HG02973 (cell line): ENCODE results near the gene PCLO.
A peak's percentile ranks its signal among the peaks of the same experiment; 100 is the strongest.

Experiments
- ATAC-seq: cut with Tn5 transposase; IDR thresholded peaks from one replicate; pipeline ENCODE4 v1.9.1; 2021; ENCODE audit warnings: moderate library complexity; ENCODE audit not compliant: unreplicated experiment

Gene PCLO

GRCh38 chr7:83162402-83163256, at the start of gene PCLO:
Gene PCLO, minus strand, starts transcription at chr7:83162884. Its CDS starts 292 bp downstream, at chr7:83162592.
- ATAC-seq: peak; percentile 95

GRCh38 chr7:83211685-83212084, 49.0 kb upstream of the PCLO start:
- ATAC-seq: no peak

GRCh38 chr7:83210479-83210878, 47.8 kb upstream of the PCLO start:
- ATAC-seq: no peak

GRCh38 chr7:83204715-83205114, 42.0 kb upstream of the PCLO start:
- no peak for ATAC-seq

GRCh38 chr7:83201355-83201754, 38.7 kb upstream of the PCLO start:
- no peak for ATAC-seq

GRCh38 chr7:83190659-83191389, 28.1 kb upstream of the PCLO start:
- no peak for ATAC-seq

- ATAC-seq: no peak
These were observed 16.1 kb upstream of the PCLO start for GRCh38 chr7:83178796-83179195.

GRCh38 chr7:83178066-83178465, 15.4 kb upstream of the PCLO start:
- ATAC-seq: no peak

GRCh38 chr7:83173664-83174063, 11.0 kb upstream of the PCLO start:
- no peak for ATAC-seq

GRCh38 chr7:83166781-83167180, 4.1 kb upstream of the PCLO start:
- ATAC-seq: no peak

- no peak for ATAC-seq
These were observed 734 bp downstream of the PCLO start for GRCh38 chr7:83161899-83162401.

GRCh38 chr7:83161186-83161585, 1.5 kb downstream of the PCLO start:
- no peak for ATAC-seq

- ATAC-seq: no peak
These were observed 3.0 kb downstream of the PCLO start for GRCh38 chr7:83159731-83160130.

- ATAC-seq: no peak
These were observed 6.7 kb downstream of the PCLO start for GRCh38 chr7:83156006-83156405.

- ATAC-seq: no peak
These were observed 7.3 kb downstream of the PCLO start for GRCh38 chr7:83155407-83155806.

- ATAC-seq: no peak
These were observed 9.3 kb downstream of the PCLO start for GRCh38 chr7:83153419-83153818.

GRCh38 chr7:83150310-83150709, 12.4 kb downstream of the PCLO start:
- ATAC-seq: no peak

- no peak for ATAC-seq
These were observed 13.2 kb downstream of the PCLO start for GRCh38 chr7:83149466-83149865.

GRCh38 chr7:83148776-83149175, 13.9 kb downstream of the PCLO start:
- no peak for ATAC-seq

- ATAC-seq: no peak
These were observed 19.6 kb downstream of the PCLO start for GRCh38 chr7:83143107-83143506.

- ATAC-seq: no peak
These were observed 20.3 kb downstream of the PCLO start for GRCh38 chr7:83142365-83142764.

- no peak for ATAC-seq
These were observed 20.8 kb downstream of the PCLO start for GRCh38 chr7:83141927-83142326.
